ENCODE results near the gene CTNNA3.

Gene CTNNA3

GRCh38 chr10:66006411-66006810 lies 1689.6 kb downstream of the CTNNA3 start:
- FAIRE-seq (no peak), DNase-seq (ENCODE audit: low spot score) (no peak)

- FAIRE-seq (no peak), DNase-seq (ENCODE audit: low spot score) (no peak)
Measured at GRCh38 chr10:65993451-65993850, 1702.5 kb downstream of the CTNNA3 start.

GRCh38 chr10:65968871-65969270 lies 1727.1 kb downstream of the CTNNA3 start:
- DNase-seq (ENCODE audit: low spot score) (no peak), FAIRE-seq (no peak)

GRCh38 chr10:65968437-65968836 lies 1727.6 kb downstream of the CTNNA3 start:
- no peak for FAIRE-seq
- no peak for DNase-seq (ENCODE audit: low spot score)

- FAIRE-seq (no peak), DNase-seq (ENCODE audit: low spot score) (no peak)
Measured at GRCh38 chr10:65964205-65964604, 1731.8 kb downstream of the CTNNA3 start.

- no peak for DNase-seq (ENCODE audit: low spot score)
- FAIRE-seq, result no peak
Measured at GRCh38 chr10:65952086-65952485, 1743.9 kb downstream of the CTNNA3 start.

GRCh38 chr10:65950075-65950474 lies 1745.9 kb downstream of the CTNNA3 start:
- no peak for FAIRE-seq
- no peak for DNase-seq (ENCODE audit: low spot score)

- FAIRE-seq, result no peak
- DNase-seq (ENCODE audit: low spot score), result no peak
Measured at GRCh38 chr10:65949526-65949925, 1746.5 kb downstream of the CTNNA3 start.

GRCh38 chr10:65945061-65945460 lies 1750.9 kb downstream of the CTNNA3 start:
- no peak for FAIRE-seq
- DNase-seq (ENCODE audit: low spot score), result no peak

GRCh38 chr10:65943451-65943850 lies 1752.5 kb downstream of the CTNNA3 start:
- FAIRE-seq (no peak), DNase-seq (ENCODE audit: low spot score) (no peak)

- FAIRE-seq, result no peak
Measured at GRCh38 chr10:65940816-65941662, 1755.0 kb downstream of the CTNNA3 start.

GRCh38 chr10:65940105-65940504 lies 1755.9 kb downstream of the CTNNA3 start:
- DNase-seq (ENCODE audit: low spot score) (no peak), FAIRE-seq (no peak)

More at GRCh38 chr10:65940816-65941662, 1755.0 kb downstream of the CTNNA3 start:
- DNase-seq (ENCODE audit: low spot score), result no peak

GRCh38 chr10:65931291-65932070 lies 1764.5 kb downstream of the CTNNA3 start:
- DNase-seq (ENCODE audit: low spot score), result no peak
- no peak for FAIRE-seq

GRCh38 chr10:65911151-65911835 lies 1784.7 kb downstream of the CTNNA3 start:
- DNase-seq (ENCODE audit: low spot score), result no peak
- no peak for FAIRE-seq

- DNase-seq (ENCODE audit: low spot score) (no peak), FAIRE-seq (no peak)
Measured at GRCh38 chr10:65910209-65910608, 1785.8 kb downstream of the CTNNA3 start.

- no peak for DNase-seq (ENCODE audit: low spot score)
- FAIRE-seq, result no peak
Measured at GRCh38 chr10:65907199-65907712, 1788.7 kb downstream of the CTNNA3 start.

- FAIRE-seq, result no peak
Measured at GRCh38 chr10:65903620-65904019, 1792.4 kb downstream of the CTNNA3 start.

GRCh38 chr10:65900271-65900670 lies 1795.7 kb downstream of the CTNNA3 start:
- no peak for FAIRE-seq
- no peak for DNase-seq (ENCODE audit: low spot score)

More at GRCh38 chr10:65903620-65904019, 1792.4 kb downstream of the CTNNA3 start:
- no peak for DNase-seq (ENCODE audit: low spot score)

GRCh38 chr10:65898055-65898454 lies 1797.9 kb downstream of the CTNNA3 start:
- FAIRE-seq (no peak), DNase-seq (ENCODE audit: low spot score) (no peak)

GRCh38 chr10:65894961-65895360 lies 1801.0 kb downstream of the CTNNA3 start:
- no peak for DNase-seq (ENCODE audit: low spot score)
- no peak for FAIRE-seq

- FAIRE-seq (no peak), DNase-seq (ENCODE audit: low spot score) (no peak)
Measured at GRCh38 chr10:65894379-65894778, 1801.6 kb downstream of the CTNNA3 start.

GRCh38 chr10:65893676-65894075 lies 1802.3 kb downstream of the CTNNA3 start:
- DNase-seq (ENCODE audit: low spot score) (no peak), FAIRE-seq (no peak)
